ENCODE results near the gene ARID1A. TPM values are rescaled to one million over a fixed set of nuclear protein-coding genes. Genes with fewer than 3 reads are reported as not detected.

ARID1A gene
- polyA plus RNA-seq, 1 donor (not counting 4 experiments of a cell fraction or from before 2014, with no cell fraction given), result 10.2 TPM

GRCh38 chr1:26831059-26831458, 135.2 kb downstream of the ARID1A start:
- H3K4me3 ChIP-seq (ENCODE audit: control insufficient read depth in 2 of 3, extremely low read depth in 1 of 3, insufficient read depth in 2 of 3, low read depth in 1 of 3, low read length in 3 of 3), result no peak overlapping the region
- peaks cover 14% of the 10 kb centered on the region for H3K4me1 ChIP-seq (ENCODE audit: control insufficient read depth, extremely low read depth, insufficient read depth, low read length)
- H3K9me3 ChIP-seq (ENCODE audit: control insufficient read depth, low read depth, low read length), result no peaks in the 10 kb centered on the region
- FAIRE-seq (no peak), DNase-seq (ENCODE audit: low read depth, low spot score) (no peak)
- H4K20me1 ChIP-seq (ENCODE audit: control insufficient read depth, extremely low read depth, insufficient read depth, low read length), result no peaks in the 10 kb centered on the region
- peaks cover 22 to 41% of the 10 kb centered on the region in 2 experiments for H3K36me3 ChIP-seq (ENCODE audit: control insufficient read depth in 2 of 2, extremely low read depth in 1 of 2, insufficient read depth in 2 of 2, low read length in 2 of 2)
- no peak overlapping the region for H3K27ac ChIP-seq (ENCODE audit: control insufficient read depth, insufficient read depth, low read length)
- H3K9ac ChIP-seq (ENCODE audit: control insufficient read depth, extremely low read depth, insufficient read depth, low read length), result no peak overlapping the region
- TF ChIP-seq CTCF (optimal IDR thresholded peaks at IDR 0.05 in 1 of 3, IDR thresholded peaks at IDR 0.05 in 1 of 3, conservative IDR thresholded peaks at IDR 0.05 in 1 of 3; ENCODE audit: extremely low read depth in 1 of 3, insufficient read depth in 2 of 3, low read length in 3 of 3) (no peak), EZH2 (IDR thresholded peaks at IDR 0.05; ENCODE audit: low read length) (no peak)
- no peak overlapping the region for H3K4me2 ChIP-seq (ENCODE audit: control insufficient read depth, extremely low read depth, insufficient read depth, low read depth, low read length)
- peaks cover 43% of the 10 kb centered on the region for H3K79me2 ChIP-seq (ENCODE audit: control insufficient read depth, insufficient read depth, low read length)
- H2AFZ ChIP-seq (ENCODE audit: control insufficient read depth, low read length), result no peak overlapping the region
- H3K9me1 ChIP-seq (ENCODE audit: control insufficient read depth, extremely low read depth, insufficient read depth, low read length), result peaks cover 4% of the 10 kb centered on the region
- dilution Hi-C loops (cut with MboI; ENCODE audit: extremely low pct_ligation_motif_present, low sequenced_read_pairs), result no loop called here
- no peaks in the 10 kb centered on the region for H3K27me3 ChIP-seq (ENCODE audit: control insufficient read depth, extremely low read depth, insufficient read depth, low read length)

Small RNA genes lying within 50 kb of the gene (small RNA-seq; reads per million reads assigned to genes)
- gene AL627082.1 (ENCODE audit: insufficient read length in 3 of 3, low read depth in 3 of 3, low replicate concordance in 1 of 3) (0 reads per million in 3 experiments), gene RN7SL165P (ENCODE audit: insufficient read length in 3 of 3, low read depth in 3 of 3, low replicate concordance in 1 of 3) (0 reads per million in 3 experiments)

Other genes starting within 250 kb of the ARID1A start
- 38.5 to 222 TPM (median 130 TPM) in 3 replicates for gene HMGN2, start 223.6 kb upstream of the ARID1A start, polyA plus RNA-seq
- 65.9 to 82.9 TPM (median 73.8 TPM) in 3 replicates for gene RPS6KA1, start 166.3 kb upstream of the ARID1A start, polyA plus RNA-seq
- gene PIGV, start 91.9 kb downstream of the ARID1A start, polyA plus RNA-seq, result 14.2 to 21.1 TPM (median 15.9 TPM) in 3 replicates
- 18.1 to 32.0 TPM (median 22.6 TPM) in 3 replicates for gene ZDHHC18, start 130.7 kb downstream of the ARID1A start, polyA plus RNA-seq
- gene SFN, start 167.1 kb downstream of the ARID1A start, polyA plus RNA-seq, result 1,394 to 2,602 TPM (median 2,333 TPM) in 3 replicates
- 31.9 to 43.7 TPM (median 37.2 TPM) in 3 replicates for gene GPN2, start 194.3 kb downstream of the ARID1A start, polyA plus RNA-seq
- gene GPATCH3, start 204.5 kb downstream of the ARID1A start, polyA plus RNA-seq, result 5.7 to 7.3 TPM (median 7.1 TPM) in 3 replicates
- gene NR0B2, start 218.0 kb downstream of the ARID1A start, polyA plus RNA-seq, result not detected in 3 replicates
- 27.4 to 89.5 TPM (median 57.3 TPM) in 3 replicates for gene NUDC, start 225.7 kb downstream of the ARID1A start, polyA plus RNA-seq

All from keratinocyte (primary cell).